Activated CD8-positive, alpha-beta memory T cell treated with anti-CD3 and anti-CD28 coated beads, Interleukin-2, amount 50 U/mL, for 1 hour (primary cell): ENCODE results near the gene MRGPRE.

Source experiments
- DNase-seq: peaks from one replicate; pipeline ENCODE4 v3.0.0-alpha.2; 2020; ENCODE audit errors: extremely low read depth

MRGPRE gene

GRCh38 chr11:3213659-3214419 lies 18.4 kb downstream of the MRGPRE start:
- no peak for DNase-seq

- DNase-seq = no peak
Measured at GRCh38 chr11:3208272-3208671, 23.9 kb downstream of the MRGPRE start.

- DNase-seq = no peak
Measured at GRCh38 chr11:3207526-3208189, 24.6 kb downstream of the MRGPRE start.

GRCh38 chr11:3206922-3207204 lies 25.4 kb downstream of the MRGPRE start:
- no peak for DNase-seq

- DNase-seq = no peak
Measured at GRCh38 chr11:3206156-3206921, 25.9 kb downstream of the MRGPRE start.

- DNase-seq = no peak
Measured at GRCh38 chr11:3205261-3206155, 26.7 kb downstream of the MRGPRE start.

GRCh38 chr11:3204141-3205015 lies 27.8 kb downstream of the MRGPRE start:
- DNase-seq = no peak

GRCh38 chr11:3203221-3204043 lies 28.8 kb downstream of the MRGPRE start:
- no peak for DNase-seq

- no peak for DNase-seq
Measured at GRCh38 chr11:3202759-3203158, 29.5 kb downstream of the MRGPRE start.

GRCh38 chr11:3202305-3202704 lies 29.9 kb downstream of the MRGPRE start:
- DNase-seq = no peak

- DNase-seq = no peak
Measured at GRCh38 chr11:3201677-3202181, 30.5 kb downstream of the MRGPRE start.

GRCh38 chr11:3201112-3201581 lies 31.1 kb downstream of the MRGPRE start:
- DNase-seq = no peak

GRCh38 chr11:3200388-3201111 lies 31.7 kb downstream of the MRGPRE start:
- DNase-seq = no peak

GRCh38 chr11:3199537-3200295 lies 32.5 kb downstream of the MRGPRE start:
- DNase-seq = no peak

- DNase-seq = no peak
Measured at GRCh38 chr11:3198815-3199214, 33.4 kb downstream of the MRGPRE start.

GRCh38 chr11:3197878-3198528 lies 34.2 kb downstream of the MRGPRE start:
- DNase-seq = no peak

GRCh38 chr11:3197044-3197695 lies 35.0 kb downstream of the MRGPRE start:
- DNase-seq = no peak
